Measurements from ENCODE around the gene CENPP. TPM values are rescaled to one million over a fixed set of nuclear protein-coding genes. Genes with fewer than 3 reads are reported as not detected.

CENPP gene
- total RNA-seq, 1 donor from 2014 or later, result 4.4 TPM

DNA sequence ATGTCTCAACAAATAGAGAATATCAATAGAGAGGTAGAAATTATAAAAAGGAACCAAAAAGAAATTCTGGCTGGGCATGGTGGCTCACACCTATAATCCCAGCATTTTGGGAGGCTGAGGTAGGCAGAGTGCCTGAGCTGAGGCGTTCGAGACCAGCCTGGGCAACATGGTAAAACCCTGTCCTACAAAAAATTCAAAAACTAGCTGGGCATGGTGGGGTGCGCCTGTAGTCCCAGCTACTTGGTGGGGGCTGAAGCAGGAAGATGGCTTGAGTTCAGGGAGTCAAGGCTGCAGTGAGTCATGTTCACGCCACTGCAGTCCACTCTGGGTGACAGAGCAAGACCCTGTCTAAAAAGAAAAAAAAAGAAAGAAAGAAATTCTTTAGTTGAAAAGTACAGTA is 319.3 kb downstream of the CENPP start:
- H3K4me3 ChIP-seq (ENCODE audit: low read depth, low read length), result no peak overlapping the region
- TF ChIP-seq, protein P1, sequence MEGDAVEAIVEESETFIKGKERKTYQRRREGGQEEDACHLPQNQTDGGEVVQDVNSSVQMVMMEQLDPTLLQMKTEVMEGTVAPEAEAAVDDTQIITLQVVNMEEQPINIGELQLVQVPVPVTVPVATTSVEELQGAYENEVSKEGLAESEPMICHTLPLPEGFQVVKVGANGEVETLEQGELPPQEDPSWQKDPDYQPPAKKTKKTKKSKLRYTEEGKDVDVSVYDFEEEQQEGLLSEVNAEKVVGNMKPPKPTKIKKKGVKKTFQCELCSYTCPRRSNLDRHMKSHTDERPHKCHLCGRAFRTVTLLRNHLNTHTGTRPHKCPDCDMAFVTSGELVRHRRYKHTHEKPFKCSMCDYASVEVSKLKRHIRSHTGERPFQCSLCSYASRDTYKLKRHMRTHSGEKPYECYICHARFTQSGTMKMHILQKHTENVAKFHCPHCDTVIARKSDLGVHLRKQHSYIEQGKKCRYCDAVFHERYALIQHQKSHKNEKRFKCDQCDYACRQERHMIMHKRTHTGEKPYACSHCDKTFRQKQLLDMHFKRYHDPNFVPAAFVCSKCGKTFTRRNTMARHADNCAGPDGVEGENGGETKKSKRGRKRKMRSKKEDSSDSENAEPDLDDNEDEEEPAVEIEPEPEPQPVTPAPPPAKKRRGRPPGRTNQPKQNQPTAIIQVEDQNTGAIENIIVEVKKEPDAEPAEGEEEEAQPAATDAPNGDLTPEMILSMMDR (conservative IDR thresholded peaks at IDR 0.05; ENCODE audit: low read depth, low read length), result no peak

DNA sequence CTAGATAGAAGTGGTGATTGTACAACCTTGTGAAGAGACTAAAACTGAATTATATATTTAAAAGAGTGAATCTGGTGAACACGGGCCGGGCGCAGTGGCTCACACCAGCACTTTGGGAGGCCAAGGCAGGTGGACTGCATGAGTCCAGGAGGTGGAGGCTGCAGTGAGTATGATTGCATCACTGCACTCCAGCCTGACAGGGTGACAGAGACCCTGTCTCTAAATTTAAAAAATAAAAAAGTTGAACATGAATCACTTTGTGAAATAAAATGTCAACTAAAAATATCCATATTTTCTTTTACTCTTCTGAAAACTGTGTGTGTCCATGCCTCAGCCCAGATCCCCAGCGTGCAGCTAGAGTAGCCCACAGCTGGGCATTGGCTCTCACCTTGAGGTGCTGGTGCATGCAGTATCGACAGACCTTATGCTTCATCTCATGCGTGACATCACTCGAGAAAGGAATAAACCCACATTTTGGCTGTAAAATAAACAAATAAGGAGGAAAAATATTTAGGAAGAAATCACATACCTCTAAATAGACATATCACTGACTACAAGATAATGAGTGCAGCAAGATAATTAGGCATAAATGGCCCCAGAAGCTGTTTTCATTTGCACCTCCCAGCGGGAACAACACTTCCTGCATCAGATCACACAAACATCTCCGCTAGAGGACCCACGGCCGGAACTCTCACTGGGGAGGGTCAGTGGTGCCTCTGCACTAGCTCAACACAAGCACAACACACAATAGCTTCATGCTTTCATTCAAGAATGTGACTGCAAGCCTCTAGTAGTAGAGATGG is 322.1 kb downstream of the CENPP start:
- TF ChIP-seq, protein P1 (conservative IDR thresholded peaks at IDR 0.05; ENCODE audit: low read depth, low read length), result no peak
- no peak for DNase-seq (ENCODE audit: low read depth)
- no peak overlapping the region for H3K4me3 ChIP-seq (ENCODE audit: low read depth, low read length)

More for the DNA sequence above, 319.3 kb downstream of the CENPP start:
- DNase-seq (ENCODE audit: low read depth), result no peak

GRCh38 chr9:92648474-92648971 is 322.8 kb downstream of the CENPP start:
- TF ChIP-seq, protein P1 (conservative IDR thresholded peaks at IDR 0.05; ENCODE audit: low read depth, low read length), result no peak
- no peak overlapping the region for H3K4me3 ChIP-seq (ENCODE audit: low read depth, low read length)
- DNase-seq (ENCODE audit: low read depth), result no peak

DNA sequence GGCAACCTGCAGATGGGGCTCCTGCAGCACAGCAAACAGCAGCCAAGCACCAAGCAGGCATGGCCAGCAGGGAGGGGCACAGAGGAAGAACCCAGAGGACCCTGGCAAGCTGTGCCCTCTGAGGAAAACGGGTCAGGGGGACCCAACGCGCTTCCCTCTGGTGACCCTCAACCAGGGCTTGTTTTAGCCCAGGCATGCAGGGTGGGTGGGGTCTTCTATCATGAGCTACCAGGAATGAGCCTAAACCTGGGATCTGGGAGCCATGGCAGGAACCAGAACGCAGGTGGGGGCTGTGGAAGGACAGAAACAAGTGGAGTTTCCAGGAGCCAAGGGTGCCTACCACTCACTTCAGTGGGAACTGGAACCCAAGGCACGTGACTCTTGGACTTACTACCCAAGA is 323.3 kb downstream of the CENPP start:
- TF ChIP-seq, protein P1 (conservative IDR thresholded peaks at IDR 0.05; ENCODE audit: low read depth, low read length), result no peak
- no peak for DNase-seq (ENCODE audit: low read depth)
- no peak overlapping the region for H3K4me3 ChIP-seq (ENCODE audit: low read depth, low read length)

- H3K4me3 ChIP-seq (ENCODE audit: low read depth, low read length), result no peak overlapping the region
- TF ChIP-seq, protein P1 (conservative IDR thresholded peaks at IDR 0.05; ENCODE audit: low read depth, low read length), result no peak
- DNase-seq (ENCODE audit: low read depth), result no peak
Observed at GRCh38 chr9:92650296-92650695, 324.5 kb downstream of the CENPP start.

GRCh38 chr9:92650839-92651621 is 325.3 kb downstream of the CENPP start:
- H3K4me3 ChIP-seq (ENCODE audit: low read depth, low read length), result no peak overlapping the region
- DNase-seq (ENCODE audit: low read depth), result no peak
- TF ChIP-seq, protein P1 (conservative IDR thresholded peaks at IDR 0.05; ENCODE audit: low read depth, low read length), result no peak

Measured in epithelial cell of proximal tubule (primary cell).